Keratinocyte (primary cell): ENCODE data around the gene ZFYVE28. TPM values are rescaled to one million over a fixed set of nuclear protein-coding genes. Genes with fewer than 3 reads are reported as not detected.

Source experiments
- DNase-seq: peaks from one replicate; pipeline ENCODE4 v3.0.0-alpha.2; 2011; ENCODE audit warnings: low read depth, missing footprints, low spot score
- FAIRE-seq: peaks from 2 replicates; lab custom pipeline; 2011; peaks lifted over from hg19 to GRCh38; lab: Jason Lieb, UNC
- H2AFZ ChIP-seq: 2 replicates; pipeline ENCODE4 v1.6.0; 2012; ENCODE audit warnings: low read length, control low read depth, inconsistent platforms; ENCODE audit not compliant: control insufficient read depth
- H3K27ac ChIP-seq: 2 replicates; pipeline ENCODE4 v1.5.1; 2011; ENCODE audit warnings: low read length; ENCODE audit not compliant: control insufficient read depth, insufficient read depth
- H3K27me3 ChIP-seq: 3 replicates; pipeline ENCODE4 v1.6.0; 2011; ENCODE audit warnings: low read length; ENCODE audit not compliant: control insufficient read depth, insufficient read depth; ENCODE audit errors: extremely low read depth
- H3K36me3 ChIP-seq, 2 experiments: 2 replicates in 1 of 2; 3 replicates in 1 of 2; pipeline ENCODE4 v1.5.1; 2011; ENCODE audit warnings: low read length in 2 of 2, mild to moderate bottlenecking in 1 of 2; ENCODE audit not compliant: control insufficient read depth in 2 of 2, insufficient read depth in 2 of 2; ENCODE audit errors: extremely low read depth in 1 of 2
- H3K4me1 ChIP-seq: 3 replicates; pipeline ENCODE4 v1.5.1; 2011; ENCODE audit warnings: low read length; ENCODE audit not compliant: control insufficient read depth, insufficient read depth; ENCODE audit errors: extremely low read depth
- H3K4me2 ChIP-seq: 3 replicates; pipeline ENCODE4 v1.6.0; 2011; ENCODE audit warnings: low read depth, low read length; ENCODE audit not compliant: control insufficient read depth, insufficient read depth; ENCODE audit errors: extremely low read depth
- H3K4me3 ChIP-seq, 3 experiments: fragments of 200-600 bp in 1 of 3; sonication (generic) in 1 of 3; 2 replicates in 2 of 3; 3 replicates in 1 of 3; pipeline ENCODE4 v1.5.1; 2011 to 2016; ENCODE audit warnings: low read length in 3 of 3, mild to moderate bottlenecking in 3 of 3, control low read depth in 2 of 3, inconsistent platforms in 1 of 3, low read depth in 1 of 3, mixed read lengths in 1 of 3, mixed run types in 1 of 3, moderate library complexity in 1 of 3; ENCODE audit not compliant: control insufficient read depth in 2 of 3, insufficient read depth in 2 of 3; ENCODE audit errors: extremely low read depth in 1 of 3
- H3K79me2 ChIP-seq: 2 replicates; pipeline ENCODE4 v1.6.0; 2012; ENCODE audit warnings: low read length; ENCODE audit not compliant: control insufficient read depth, insufficient read depth
- H3K9ac ChIP-seq: 3 replicates; pipeline ENCODE4 v1.6.0; 2011; ENCODE audit warnings: low read length; ENCODE audit not compliant: control insufficient read depth, insufficient read depth; ENCODE audit errors: extremely low read depth
- H3K9me1 ChIP-seq: 3 replicates; pipeline ENCODE4 v1.6.0; 2011; ENCODE audit warnings: low read length; ENCODE audit not compliant: control insufficient read depth, insufficient read depth; ENCODE audit errors: extremely low read depth
- H3K9me3 ChIP-seq: 2 replicates; pipeline ENCODE4 v1.5.1; 2012; ENCODE audit warnings: low read depth, low read length; ENCODE audit not compliant: control insufficient read depth
- H4K20me1 ChIP-seq: 3 replicates; pipeline ENCODE4 v1.6.0; 2011; ENCODE audit warnings: low read length; ENCODE audit not compliant: control insufficient read depth, insufficient read depth; ENCODE audit errors: extremely low read depth
- CTCF ChIP-seq, 3 experiments: IDR thresholded peaks in 1 of 3; conservative IDR thresholded peaks in 1 of 3; optimal IDR thresholded peaks in 1 of 3; 2 replicates in 2 of 3; 3 replicates in 1 of 3; pipeline versions ENCODE3 to v1.5.1; 2011; ENCODE audit warnings: low read length in 3 of 3, mild to moderate bottlenecking in 3 of 3, moderate library complexity in 2 of 3, control low read depth in 1 of 3, inconsistent platforms in 1 of 3; ENCODE audit not compliant: insufficient read depth in 2 of 3; ENCODE audit errors: extremely low read depth in 1 of 3
- EZH2 ChIP-seq: IDR thresholded peaks from one replicate; pipeline ENCODE4 v1.6.1; 2012; ENCODE audit warnings: inconsistent platforms, mild to moderate bottlenecking, low read length, moderate library complexity
- dilution Hi-C: fragments of 300-500 bp; cut with MboI; formaldehyde crosslinking; loops from one replicate; pipeline ENCODE4 v1.7.0; 2020; ENCODE audit warnings: low sequenced_read_pairs; ENCODE audit not compliant: extremely low pct_ligation_motif_present
- polyA plus RNA-seq, 5 experiments: library from polyadenylated mRNA; depleted of rRNA in 3 of 5; stranded (reverse) in 3 of 5; stranded (forward) in 1 of 5; unstranded in 1 of 5; fragments of >200 nt; gene quantifications; 1 replicate in 1 of 5; 2 replicates in 3 of 5; 3 replicates in 1 of 5; pipeline versions ENCODE4 v1.2.1 to v1.2.3, GENCODE V29; 2011 to 2012; ENCODE audit warnings: missing spikeins in 2 of 5, low read depth in 1 of 5, low replicate concordance in 1 of 5

ZFYVE28 gene
- polyA plus RNA-seq, 1 donor (not counting 4 experiments of a cell fraction or from before 2014, with no cell fraction given): 0.33 TPM

GRCh38 chr4:2341911-2342652 is 76.4 kb downstream of the ZFYVE28 start:
- Histone ChIP-seq H3K9ac (no peak overlapping the region), H3K4me1 (no peaks in the 10 kb centered on the region), H3K27ac (no peak overlapping the region), H4K20me1 (no peaks in the 10 kb centered on the region), H3K9me3 (no peaks in the 10 kb centered on the region), H3K9me1 (no peaks in the 10 kb centered on the region), H3K4me2 (no peak overlapping the region), H3K27me3 (no peaks in the 10 kb centered on the region), H3K36me3 (no peaks in the 10 kb centered on the region), H3K4me3 (no peak overlapping the region), H3K79me2 (no peaks in the 10 kb centered on the region), H2AFZ (no peak overlapping the region)
- dilution Hi-C loops: no loop called here
- TF ChIP-seq CTCF (optimal IDR thresholded peaks at IDR 0.05 in 1 of 3, IDR thresholded peaks at IDR 0.05 in 1 of 3, conservative IDR thresholded peaks at IDR 0.05 in 1 of 3; ENCODE audit: extremely low read depth in 1 of 3, insufficient read depth in 2 of 3, low read length in 3 of 3) (no peak), EZH2 (no peak)
- DNase-seq (no peak), FAIRE-seq (no peak)

GRCh38 chr4:2341261-2341841 is 77.1 kb downstream of the ZFYVE28 start:
- no peaks in the 10 kb centered on the region for H3K36me3 ChIP-seq
- no peaks in the 10 kb centered on the region for H3K9me3 ChIP-seq
- H3K27ac ChIP-seq: no peak overlapping the region
- no peak overlapping the region for H3K4me2 ChIP-seq
- dilution Hi-C loops: no loop called here
- H3K9ac ChIP-seq: no peak overlapping the region
- H3K79me2 ChIP-seq: no peaks in the 10 kb centered on the region
- H3K27me3 ChIP-seq: no peaks in the 10 kb centered on the region
- no peaks in the 10 kb centered on the region for H3K9me1 ChIP-seq
- no peak overlapping the region for H3K4me3 ChIP-seq
- no peaks in the 10 kb centered on the region for H4K20me1 ChIP-seq
- TF ChIP-seq EZH2 (no peak), CTCF (optimal IDR thresholded peaks at IDR 0.05 in 1 of 3, IDR thresholded peaks at IDR 0.05 in 1 of 3, conservative IDR thresholded peaks at IDR 0.05 in 1 of 3; ENCODE audit: extremely low read depth in 1 of 3, insufficient read depth in 2 of 3, low read length in 3 of 3) (no peak)
- H2AFZ ChIP-seq: no peak overlapping the region
- H3K4me1 ChIP-seq: no peaks in the 10 kb centered on the region
- DNase-seq: no peak
- FAIRE-seq: no peak
